ENCODE measurements around the gene TXNDC5.
"Not testable (repeated sequence)": the region's sequence is repeated elsewhere in the genome, so short reads cannot be mapped to it uniquely, and the experiment has no call there.

The TXNDC5 gene

DNA sequence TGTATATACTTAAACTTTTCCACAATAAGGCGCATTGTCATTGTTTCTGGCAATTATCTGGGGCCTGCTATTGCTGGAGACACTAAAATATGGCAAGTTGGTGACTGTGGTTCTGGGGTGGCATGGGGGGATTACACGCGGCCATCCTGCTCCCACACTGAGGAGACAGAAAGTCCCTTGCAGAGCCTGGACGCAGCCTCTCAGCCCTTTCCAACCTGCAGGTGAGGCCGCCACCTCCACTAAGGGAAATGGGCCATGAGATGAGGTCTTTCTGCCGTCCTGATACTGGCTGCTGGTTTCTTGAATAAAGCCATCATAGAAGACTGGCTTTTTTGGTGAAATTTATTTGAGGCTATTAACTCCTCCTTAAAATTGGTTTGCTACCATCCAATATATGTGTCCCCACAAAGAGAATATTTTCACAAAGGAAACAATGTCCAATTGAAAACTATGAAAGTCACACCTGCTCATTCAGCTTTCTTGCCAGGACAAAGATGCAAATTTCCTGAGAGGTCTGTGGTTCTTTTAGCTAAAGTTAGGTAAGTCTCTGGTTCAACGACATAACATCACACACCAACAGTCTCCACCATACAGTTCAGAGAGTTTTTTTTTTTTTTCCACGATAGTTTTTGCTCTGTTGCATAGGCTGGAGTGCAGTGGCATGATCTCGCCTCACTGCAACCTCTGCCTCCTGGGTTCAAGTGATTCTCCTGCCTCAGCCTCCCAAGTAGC lies 13.0 kb downstream of the TXNDC5 start:
- no peak for DNase-seq (ENCODE audit: low read depth in 2 of 2)

DNA sequence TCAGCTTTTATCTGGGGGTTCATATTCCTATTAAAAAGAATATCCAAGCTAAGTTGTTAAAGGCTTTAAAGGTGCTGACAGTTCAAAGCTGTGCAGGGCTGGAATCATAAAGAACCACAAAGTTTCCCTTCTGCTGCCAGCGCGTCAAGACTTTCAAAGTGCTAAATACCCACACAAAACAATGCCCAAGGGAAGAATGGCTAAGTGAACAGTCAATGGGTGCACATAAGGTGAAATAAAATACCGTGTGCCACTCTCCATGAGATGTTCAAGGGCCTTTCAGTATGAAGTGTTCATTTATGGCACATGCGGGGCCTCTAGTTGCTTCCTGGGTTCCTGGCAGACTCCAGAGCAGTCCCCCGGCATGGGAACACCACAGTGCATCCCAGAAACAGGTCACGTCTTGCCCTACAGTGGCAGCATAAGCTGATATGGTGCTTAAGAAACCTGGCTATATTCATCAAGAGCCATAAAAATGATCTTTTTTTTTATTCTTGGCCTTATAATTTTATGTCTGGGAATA lies 14.1 kb downstream of the TXNDC5 start:
- DNase-seq (ENCODE audit: low read depth in 2 of 2), result no peak

DNA sequence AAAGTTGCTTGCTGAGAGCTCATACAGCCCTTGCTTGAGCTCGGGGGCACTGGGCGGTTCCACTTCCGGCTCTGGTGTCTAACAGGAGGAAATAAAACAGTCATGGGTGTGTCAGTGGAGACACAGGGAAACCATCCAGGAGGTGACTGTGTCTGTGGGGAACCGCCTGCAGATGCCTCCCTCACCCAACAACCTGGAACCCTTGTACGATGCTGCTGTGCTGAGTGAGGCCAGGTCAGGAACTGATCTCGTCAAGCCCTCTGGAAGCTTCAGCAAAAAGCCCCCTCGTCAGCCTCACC lies 15.5 kb downstream of the TXNDC5 start:
- DNase-seq (ENCODE audit: low read depth in 2 of 2), result no peak

DNA sequence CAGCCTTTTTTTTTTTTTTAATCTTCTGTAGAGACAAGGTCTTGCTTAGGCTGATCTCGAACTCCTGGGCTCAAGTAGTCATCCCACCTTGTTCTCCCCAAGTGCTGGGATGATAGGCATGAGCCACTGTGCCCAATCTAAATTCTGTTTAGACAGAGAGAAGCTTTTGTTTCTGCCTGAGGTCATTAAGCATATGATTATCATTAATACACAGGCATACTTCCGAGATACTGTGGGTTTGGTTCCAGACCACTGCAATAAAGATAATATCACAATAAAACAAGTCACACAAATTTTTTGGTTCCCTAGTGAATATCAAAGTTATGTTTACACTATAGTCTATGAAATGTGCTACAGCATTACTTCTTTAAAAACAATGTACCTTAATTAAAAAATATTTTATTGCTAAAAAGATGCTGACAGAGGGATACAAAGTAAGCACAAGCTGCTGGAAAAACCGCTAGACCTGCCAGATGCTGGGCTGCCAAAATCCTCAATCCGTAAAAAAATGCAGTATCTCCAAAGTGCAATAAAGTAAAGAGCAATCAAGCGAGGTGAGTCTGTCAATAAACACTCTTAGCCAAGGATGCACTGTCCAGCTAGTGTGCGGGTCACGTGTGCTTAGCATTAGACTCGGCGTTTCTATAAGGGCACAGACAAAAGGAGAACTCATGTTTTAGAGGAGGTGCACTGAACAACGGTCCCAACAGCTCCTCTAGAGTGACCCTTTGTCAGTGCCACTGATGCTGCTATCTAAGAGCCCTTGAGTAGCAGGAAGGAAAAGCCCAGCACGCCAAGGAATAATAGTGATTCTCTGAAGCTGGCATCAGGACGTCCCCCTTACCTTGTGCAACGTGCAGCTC lies 16.1 kb downstream of the TXNDC5 start:
- no peak for DNase-seq (ENCODE audit: low read depth in 2 of 2)

DNA sequence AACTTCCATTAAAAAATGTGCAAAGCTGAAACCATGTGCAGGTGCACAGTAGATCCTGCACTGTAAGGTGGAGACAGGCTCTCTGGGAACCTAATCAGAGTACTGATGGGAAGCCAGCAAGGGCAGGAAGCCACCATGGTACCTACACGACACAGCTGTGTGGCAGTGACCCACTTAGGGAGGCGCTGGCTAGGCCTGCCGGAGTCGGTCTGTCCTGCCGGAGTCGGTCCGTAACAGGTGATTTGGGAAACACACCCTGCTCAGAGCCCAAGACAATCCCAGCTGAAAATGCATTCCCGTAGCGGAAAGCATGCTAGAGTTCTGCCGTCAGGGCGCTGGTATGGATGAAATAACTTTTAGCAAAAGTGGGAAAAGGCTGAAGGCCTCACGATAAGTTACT lies 17.2 kb downstream of the TXNDC5 start:
- DNase-seq (ENCODE audit: low read depth in 2 of 2), result no peak

DNA sequence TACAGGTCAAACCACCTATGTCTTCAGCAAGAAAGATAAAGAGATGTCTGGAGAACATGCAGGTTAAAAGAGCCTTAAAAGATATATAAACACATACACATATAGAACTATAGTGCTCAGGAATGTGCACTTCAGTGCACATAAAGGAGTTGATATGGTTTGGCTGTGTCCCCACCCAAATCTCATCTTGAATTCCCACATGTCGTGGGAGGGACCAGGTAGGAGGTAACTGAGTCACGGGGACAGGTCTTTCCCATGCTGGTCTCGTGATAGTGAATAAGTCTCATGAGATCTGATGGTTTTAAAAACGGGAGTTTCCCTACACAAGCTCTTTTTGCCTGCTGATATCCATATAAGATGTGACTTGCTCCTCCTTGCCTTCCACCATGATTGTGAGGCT lies 18.2 kb downstream of the TXNDC5 start:
- DNase-seq (ENCODE audit: low read depth in 2 of 2), result not testable (repeated sequence)

DNA sequence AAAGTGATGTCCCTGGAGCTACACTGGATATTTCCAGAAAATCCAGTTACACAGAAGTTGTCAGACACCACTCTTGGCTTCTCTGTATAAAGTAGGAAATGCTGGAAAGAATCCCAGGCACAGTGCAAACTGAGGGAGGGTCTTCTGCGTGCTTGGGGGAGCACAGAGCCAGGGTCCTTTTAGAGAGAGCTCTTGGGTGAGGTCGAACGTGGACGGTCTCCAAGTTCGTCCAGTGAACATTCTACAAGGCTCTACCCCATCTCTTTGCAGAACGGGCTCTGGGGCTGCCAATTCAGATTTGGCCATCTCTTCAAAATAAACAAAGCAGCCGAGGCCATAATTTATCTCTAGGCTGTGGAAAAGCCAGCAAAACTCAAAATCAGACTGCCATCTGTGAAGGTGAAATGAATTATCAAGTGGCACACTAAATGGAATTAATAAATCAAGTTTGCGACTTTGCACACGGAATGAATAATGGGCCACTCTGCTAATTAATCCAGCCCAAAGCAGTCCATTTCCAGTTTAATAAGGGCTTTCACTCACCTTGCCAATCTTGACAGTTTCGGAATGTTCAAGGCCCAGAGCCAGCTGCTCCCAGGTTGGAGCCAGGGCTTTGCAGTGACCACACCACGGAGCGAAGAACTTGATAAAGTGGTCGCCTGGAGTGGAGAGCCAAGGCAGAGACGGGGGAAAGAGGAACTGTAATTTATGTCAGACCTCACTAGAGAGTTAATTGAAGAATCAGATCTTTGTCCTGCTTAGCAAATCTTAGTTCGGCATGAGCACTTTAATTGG lies 19.3 kb downstream of the TXNDC5 start:
- DNase-seq (ENCODE audit: low read depth in 2 of 2), result no peak

DNA sequence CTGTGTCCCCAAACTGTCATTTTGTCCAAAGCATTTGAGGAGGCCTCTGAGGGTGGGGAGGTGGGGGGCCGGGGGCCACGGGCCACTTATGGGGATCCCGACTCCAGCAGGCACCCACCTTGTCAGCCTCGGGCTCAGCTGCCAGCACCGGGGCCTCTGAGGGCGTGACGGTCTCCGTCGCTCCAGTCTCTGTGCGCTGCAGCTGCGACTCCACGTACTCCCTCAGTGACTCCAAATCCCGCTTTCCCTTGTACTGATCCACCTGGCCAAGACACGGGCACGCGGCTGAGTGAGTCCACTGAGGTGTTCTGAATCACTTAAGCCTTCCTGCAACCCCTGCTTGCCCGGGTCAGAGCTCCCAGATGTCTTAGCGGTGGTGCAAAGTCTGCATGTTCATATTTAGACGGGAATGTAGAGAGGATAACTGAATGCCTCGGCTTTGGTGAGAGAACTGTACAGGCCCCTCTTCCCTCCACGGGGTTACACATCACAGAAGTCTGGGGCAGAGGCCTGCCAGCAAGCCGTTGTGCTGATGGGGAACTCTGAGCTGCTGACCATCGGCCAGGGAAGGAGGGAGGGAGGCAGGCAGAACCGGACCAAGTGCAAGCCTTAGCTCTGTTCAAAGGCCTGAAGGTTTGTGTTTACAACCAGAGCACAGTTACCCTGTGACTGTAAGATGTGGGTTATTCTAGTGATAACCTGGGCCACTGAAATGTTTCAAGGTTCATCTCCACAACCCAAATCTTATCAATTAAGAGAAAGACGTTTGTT lies 21.8 kb downstream of the TXNDC5 start:
- DNase-seq (ENCODE audit: low read depth in 2 of 2), result no peak

DNA sequence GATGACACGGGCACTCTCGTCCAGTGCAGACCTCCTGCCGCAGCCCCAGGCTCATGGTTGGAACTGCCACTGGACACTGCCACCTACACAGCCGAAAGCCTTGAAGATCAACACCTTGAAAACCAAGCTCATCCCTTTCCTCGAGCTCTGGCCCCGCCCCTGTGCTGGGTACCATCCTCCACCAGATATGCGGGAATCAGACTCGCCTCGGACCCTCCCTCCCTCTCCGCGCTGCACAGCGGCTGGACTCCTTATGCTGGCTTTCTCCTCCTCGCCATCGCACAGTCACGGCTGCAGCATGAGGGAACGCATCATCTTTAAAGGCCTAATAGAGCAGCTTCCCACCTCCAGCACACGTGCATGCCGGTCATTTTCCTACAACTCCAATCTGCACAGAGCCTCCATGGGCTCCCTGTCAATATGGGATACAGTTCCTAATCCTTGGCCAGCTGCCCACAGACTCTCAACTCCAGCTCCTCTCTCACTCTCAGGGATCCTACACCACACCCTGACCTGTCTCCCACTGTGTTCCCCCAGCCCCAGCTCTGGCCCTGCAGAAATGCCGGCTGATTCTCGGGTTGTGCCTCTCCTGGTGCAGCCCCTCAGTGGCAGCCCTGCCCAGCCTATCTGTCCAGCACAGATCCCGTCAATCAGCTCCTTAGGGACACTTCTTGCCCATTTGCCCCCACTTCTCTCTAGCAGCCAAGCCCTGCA lies 23.2 kb downstream of the TXNDC5 start:
- DNase-seq (ENCODE audit: low read depth in 2 of 2), result no peak

DNA sequence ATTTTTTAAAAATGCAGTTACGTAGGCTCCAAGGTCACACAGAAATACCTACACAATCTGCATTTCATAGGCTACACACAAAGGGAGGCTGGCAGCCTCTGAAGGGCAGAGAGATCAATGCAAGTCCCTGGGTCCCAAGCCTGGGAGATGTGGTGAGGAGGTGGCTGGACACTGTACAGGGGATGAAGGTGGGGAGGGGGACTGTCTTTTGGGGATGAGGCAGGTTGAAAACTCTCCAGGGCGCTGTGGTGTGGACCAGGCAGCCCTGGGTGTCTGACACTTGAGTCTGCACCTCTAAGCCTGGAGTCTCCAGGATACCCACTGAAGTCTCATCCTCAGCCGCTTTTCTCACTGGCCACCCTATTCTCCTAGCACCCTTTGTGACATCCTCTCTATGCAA lies 24.5 kb downstream of the TXNDC5 start:
- DNase-seq (ENCODE audit: low read depth in 2 of 2), result no peak

DNA sequence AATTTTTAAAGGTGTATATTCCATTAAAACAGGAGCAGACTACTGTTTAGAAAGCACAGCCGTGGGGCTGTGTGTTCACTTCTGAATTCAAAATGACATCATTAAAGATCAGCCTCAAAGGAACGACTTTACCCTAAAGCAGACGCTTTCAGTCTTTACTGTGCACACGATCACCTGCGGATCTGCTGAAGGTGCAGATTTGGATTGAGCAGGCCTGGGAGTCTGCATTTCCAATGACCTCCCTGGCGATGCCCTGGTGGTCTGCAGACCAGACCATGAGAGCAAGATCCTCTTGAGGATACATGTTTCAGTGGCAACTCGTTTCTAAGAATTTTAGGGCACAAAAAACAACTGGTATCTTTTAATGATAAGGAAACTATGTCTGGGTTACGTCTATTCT lies 27.2 kb downstream of the TXNDC5 start:
- no peak for DNase-seq (ENCODE audit: low read depth in 2 of 2)

DNA sequence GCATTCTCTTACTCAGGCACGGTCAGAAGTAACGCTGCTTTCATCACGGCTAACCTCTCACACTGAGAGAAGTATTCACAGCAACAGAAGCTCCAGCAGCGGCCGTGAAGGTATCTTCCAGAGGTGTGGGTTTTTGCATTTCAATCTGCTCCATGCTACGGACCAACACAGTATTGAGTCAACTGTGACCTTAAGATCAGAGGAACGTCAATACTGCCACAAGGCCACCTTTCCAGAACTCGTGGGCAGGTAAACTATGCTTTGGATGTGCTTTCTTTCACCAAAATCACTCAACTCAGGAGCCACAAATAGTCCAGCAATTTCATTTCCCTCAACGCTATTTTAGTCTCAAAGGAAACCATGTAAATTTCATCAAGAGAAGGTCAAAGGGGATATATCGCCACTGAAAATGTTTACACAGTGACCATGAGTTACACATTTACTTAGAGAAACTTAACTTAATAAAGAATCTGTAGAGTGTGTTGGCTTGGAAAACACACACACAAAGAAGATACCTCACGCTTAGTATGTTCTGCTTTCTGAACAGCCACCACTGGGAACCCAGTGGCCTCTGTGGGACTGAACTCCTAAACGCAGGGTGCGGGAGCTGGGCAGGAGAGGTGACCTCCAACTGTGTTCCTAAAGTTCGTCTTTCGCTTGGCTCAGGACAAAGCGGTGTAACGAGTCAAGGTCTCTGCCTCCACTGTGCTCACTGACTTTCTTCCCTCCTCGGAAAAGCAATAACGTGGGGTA lies 27.9 kb downstream of the TXNDC5 start:
- DNase-seq (ENCODE audit: low read depth in 2 of 2), result no peak

DNA sequence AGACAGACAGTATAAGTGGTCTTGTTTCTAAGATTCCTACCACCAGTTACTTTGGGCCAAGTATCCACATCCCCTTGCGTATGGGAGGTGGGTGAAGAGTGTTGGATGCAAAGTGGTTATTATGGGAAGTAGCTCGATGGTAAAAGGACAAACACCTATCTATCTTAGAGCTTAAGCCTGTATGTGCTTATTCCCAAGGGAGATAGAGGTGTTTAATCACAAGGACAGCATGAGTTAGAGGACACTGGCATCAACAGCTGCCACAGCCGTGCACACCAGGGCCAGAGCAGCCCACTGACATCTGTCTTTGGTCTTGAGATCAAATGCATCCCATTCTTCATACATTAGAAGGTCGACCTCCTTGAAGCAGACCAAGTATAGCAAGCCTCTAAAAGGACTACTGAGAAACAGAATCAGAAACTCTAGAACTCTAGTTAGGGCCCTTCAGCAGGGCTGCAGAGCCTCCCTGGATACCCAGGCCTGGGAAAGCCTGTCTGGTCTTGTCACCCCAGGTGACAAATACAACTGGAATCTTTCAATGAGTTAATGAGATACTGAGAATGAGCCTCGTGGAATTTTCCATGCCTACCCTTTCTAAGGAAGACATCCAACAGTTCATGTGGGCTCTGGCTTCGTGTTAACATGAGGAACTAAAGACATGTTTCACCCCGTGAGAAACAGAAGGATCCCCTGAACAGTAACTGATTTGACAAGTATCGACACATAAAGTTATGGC lies 28.7 kb downstream of the TXNDC5 start:
- no peak for DNase-seq (ENCODE audit: low read depth in 2 of 2)

DNA sequence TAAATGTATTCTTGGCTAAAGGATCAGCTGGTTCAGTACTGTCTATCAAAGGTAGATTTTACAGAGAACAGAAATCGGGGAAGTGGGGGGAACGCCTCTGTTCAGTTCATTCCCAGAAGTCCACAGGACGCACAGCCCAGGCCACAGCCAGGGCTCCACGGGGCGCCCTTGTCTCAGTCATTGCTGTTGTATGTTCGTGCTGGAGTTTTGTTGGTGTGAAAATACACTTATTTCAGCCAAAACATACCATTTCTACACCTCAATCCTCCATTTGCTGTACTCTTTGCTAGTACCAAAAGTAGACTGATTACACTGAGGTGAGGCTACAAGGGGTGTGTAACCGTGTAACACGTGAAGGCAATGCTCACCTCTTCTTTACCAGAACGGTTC lies 29.9 kb downstream of the TXNDC5 start:
- DNase-seq (ENCODE audit: low read depth in 2 of 2), result no peak

DNA sequence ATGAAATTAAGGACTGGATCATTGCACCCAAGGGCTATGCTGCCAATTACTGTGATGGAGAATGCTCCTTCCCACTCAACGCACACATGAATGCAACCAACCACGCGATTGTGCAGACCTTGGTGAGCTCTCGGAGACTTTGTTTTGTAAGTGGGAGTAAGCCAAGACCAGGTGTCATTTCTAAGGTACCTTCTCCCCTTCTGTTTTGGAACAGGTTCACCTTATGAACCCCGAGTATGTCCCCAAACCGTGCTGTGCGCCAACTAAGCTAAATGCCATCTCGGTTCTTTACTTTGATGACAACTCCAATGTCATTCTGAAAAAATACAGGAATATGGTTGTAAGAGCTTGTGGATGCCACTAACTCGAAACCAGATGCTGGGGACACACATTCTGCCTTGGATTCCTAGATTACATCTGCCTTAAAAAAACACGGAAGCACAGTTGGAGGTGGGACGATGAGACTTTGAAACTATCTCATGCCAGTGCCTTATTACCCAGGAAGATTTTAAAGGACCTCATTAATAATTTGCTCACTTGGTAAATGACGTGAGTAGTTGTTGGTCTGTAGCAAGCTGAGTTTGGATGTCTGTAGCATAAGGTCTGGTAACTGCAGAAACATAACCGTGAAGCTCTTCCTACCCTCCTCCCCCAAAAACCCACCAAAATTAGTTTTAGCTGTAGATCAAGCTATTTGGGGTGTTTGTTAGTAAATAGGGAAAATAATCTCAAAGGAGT lies 30.4 kb downstream of the TXNDC5 start:
- DNase-seq (ENCODE audit: low read depth in 2 of 2), result no peak

DNA sequence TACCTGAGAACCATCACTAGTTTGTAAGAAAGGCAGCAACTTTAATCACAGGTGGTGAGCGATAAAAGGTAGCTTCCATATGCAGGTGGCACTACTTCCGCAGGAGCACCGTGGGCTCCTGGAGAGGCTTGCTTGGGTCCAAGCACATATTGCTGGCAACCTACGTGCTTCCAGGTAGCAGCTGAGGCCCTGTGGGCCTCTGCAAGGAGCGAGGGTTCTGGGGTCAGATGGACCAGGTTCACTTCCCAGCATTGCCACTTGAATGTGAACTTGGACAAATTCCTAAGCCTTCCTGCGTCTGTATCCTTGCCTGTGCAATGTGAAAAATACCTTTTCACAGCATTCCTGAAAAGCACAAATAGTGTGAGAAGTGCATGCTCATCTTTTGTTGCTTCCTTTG lies 31.0 kb downstream of the TXNDC5 start:
- DNase-seq (ENCODE audit: low read depth in 2 of 2), result no peak

DNA sequence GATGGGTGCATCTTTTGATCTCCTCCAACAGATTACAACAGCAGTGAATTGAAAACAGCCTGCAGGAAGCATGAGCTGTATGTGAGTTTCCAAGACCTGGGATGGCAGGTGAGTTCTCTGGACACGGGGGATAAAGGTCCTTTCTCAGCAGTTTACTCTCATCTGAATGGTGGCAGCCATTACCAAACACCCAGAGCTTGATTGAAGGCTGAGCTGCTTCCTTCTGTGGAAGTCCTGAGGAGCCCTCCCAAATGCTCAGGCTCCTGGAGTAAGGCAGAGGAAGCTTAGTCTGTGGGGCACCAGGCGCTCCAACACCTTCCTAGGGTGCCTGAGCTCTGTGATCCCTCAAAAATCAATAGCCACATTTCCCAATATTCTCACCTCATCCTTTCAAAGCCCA lies 31.5 kb downstream of the TXNDC5 start:
- DNase-seq (ENCODE audit: low read depth in 2 of 2), result no peak

DNA sequence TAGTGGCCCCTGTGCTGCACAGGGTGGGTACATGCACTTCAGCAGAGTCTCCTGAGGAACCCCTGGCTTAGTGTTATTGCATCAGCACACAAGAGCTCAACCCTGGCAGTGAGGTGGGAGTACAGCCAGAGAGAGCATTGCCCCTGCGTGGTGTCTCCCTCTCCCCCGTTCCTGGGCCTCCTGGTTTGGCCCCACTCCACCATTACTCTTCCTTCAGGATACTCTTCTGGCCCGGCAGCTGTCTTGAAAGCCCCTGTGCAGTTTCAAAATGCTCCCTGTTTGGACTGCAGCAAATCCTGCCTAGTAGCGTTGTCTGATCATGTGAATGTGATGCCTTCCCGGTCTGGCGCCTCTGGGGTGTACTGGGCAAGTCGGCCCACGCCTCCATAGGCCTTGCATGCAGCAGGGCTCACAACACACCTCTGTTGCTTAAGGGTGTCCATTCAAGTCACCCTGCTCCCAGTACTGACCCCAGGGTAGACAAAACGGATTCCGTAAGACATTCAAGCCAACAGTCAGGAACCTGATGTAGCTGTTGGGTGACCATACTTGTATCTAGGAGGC lies 32.1 kb downstream of the TXNDC5 start:
- no peak for DNase-seq (ENCODE audit: low read depth in 2 of 2)

DNA sequence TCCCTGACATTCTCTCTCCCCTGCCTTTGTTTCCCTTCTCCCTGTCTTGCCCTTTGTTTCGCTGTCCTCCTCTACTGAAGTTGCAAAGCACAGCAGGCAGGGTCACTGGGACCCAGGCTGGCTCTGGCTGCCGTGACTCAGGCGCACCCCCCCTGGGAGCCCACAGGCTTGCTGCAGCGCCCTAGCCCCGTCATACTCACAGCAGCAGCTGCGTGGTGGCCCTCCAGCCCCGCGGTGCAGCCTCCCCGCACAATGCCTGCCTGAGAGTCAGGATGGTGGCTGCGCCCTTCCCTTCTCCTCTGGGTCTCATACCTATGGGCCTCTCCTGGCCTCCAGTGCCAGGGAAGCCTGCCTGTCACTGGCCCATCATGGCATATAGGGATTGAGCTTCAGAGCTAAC lies 41.7 kb downstream of the TXNDC5 start:
- DNase-seq (ENCODE audit: low read depth in 2 of 2), result no peak

Measured in fibroblast of skin of left quadriceps (primary cell).